ENCODE measurements around the gene PDE9A.

PDE9A gene

GRCh38 chr21:42753804-42754203 lies 100.4 kb downstream of the PDE9A start:
- in situ Hi-C loops (cut with MboI; ENCODE audit: low sequenced_read_pairs) = no loop called here

GRCh38 chr21:42754270-42754933 lies 101.0 kb downstream of the PDE9A start:
- in situ Hi-C loops (cut with MboI; ENCODE audit: low sequenced_read_pairs) = no loop called here

- in situ Hi-C loops (cut with MboI; ENCODE audit: low sequenced_read_pairs) = no loop called here
These were observed 101.7 kb downstream of the PDE9A start for GRCh38 chr21:42755031-42755665.

- in situ Hi-C loops (cut with MboI; ENCODE audit: low sequenced_read_pairs) = no loop called here
These were observed 102.6 kb downstream of the PDE9A start for GRCh38 chr21:42755766-42756579.

- in situ Hi-C loops (cut with MboI; ENCODE audit: low sequenced_read_pairs) = no loop called here
These were observed 103.3 kb downstream of the PDE9A start for GRCh38 chr21:42756580-42757250.

- in situ Hi-C loops (cut with MboI; ENCODE audit: low sequenced_read_pairs) = no loop called here
These were observed 104.0 kb downstream of the PDE9A start for GRCh38 chr21:42757422-42757821.

GRCh38 chr21:42757826-42758655 lies 104.6 kb downstream of the PDE9A start:
- in situ Hi-C loops (cut with MboI; ENCODE audit: low sequenced_read_pairs) = no loop called here

- in situ Hi-C loops (cut with MboI; ENCODE audit: low sequenced_read_pairs) = no loop called here
These were observed 105.5 kb downstream of the PDE9A start for GRCh38 chr21:42758721-42759593.

- in situ Hi-C loops (cut with MboI; ENCODE audit: low sequenced_read_pairs) = no loop called here
These were observed 106.1 kb downstream of the PDE9A start for GRCh38 chr21:42759594-42759927.

- in situ Hi-C loops (cut with MboI; ENCODE audit: low sequenced_read_pairs) = no loop called here
These were observed 107.0 kb downstream of the PDE9A start for GRCh38 chr21:42760361-42760950.

GRCh38 chr21:42760951-42761751 lies 107.7 kb downstream of the PDE9A start:
- in situ Hi-C loops (cut with MboI; ENCODE audit: low sequenced_read_pairs) = no loop called here

GRCh38 chr21:42761776-42762335 lies 108.4 kb downstream of the PDE9A start:
- in situ Hi-C loops (cut with MboI; ENCODE audit: low sequenced_read_pairs) = no loop called here

- in situ Hi-C loops (cut with MboI; ENCODE audit: low sequenced_read_pairs) = no loop called here
These were observed 110.4 kb downstream of the PDE9A start for GRCh38 chr21:42763581-42764442.

- in situ Hi-C loops (cut with MboI; ENCODE audit: low sequenced_read_pairs) = no loop called here
These were observed 111.0 kb downstream of the PDE9A start for GRCh38 chr21:42764443-42764760.

- in situ Hi-C loops (cut with MboI; ENCODE audit: low sequenced_read_pairs) = no loop called here
These were observed 111.5 kb downstream of the PDE9A start for GRCh38 chr21:42764883-42765282.

GRCh38 chr21:42765656-42766055 lies 112.2 kb downstream of the PDE9A start:
- in situ Hi-C loops (cut with MboI; ENCODE audit: low sequenced_read_pairs) = no loop called here
